Left renal cortex interstitium (tissue), 4 donors: Measurements from ENCODE around the gene CSKMT. TPM values are rescaled to one million over a fixed set of nuclear protein-coding genes. Genes with fewer than 3 reads are reported as not detected.

Experiments
- DNase-seq, 4 donors: peaks; one replicate each; pipeline ENCODE4 v3.0.0-alpha.2; 2013; ENCODE audit warnings: low read depth in 4 of 4, low spot score in 2 of 4, missing footprints in 1 of 4
- polyA plus RNA-seq, 4 donors: library from polyadenylated mRNA; unstranded; fragments of 120-200 nt; gene quantifications; one replicate each; pipeline ENCODE4 v1.2.1, GENCODE V29; 2013; ENCODE audit not compliant: insufficient read length in 4 of 4

Gene CSKMT
- polyA plus RNA-seq, 4 donors: 3.9 to 8.9 (median 6.2) TPM

GRCh38 chr11:62713343-62713742, 48.2 kb downstream of the CSKMT start:
- no peak for DNase-seq

- no peak for DNase-seq
Measured at GRCh38 chr11:62715150-62716130, 50.3 kb downstream of the CSKMT start.

GRCh38 chr11:62716206-62716605, 51.1 kb downstream of the CSKMT start:
- DNase-seq: no peak

- no peak for DNase-seq
Measured at GRCh38 chr11:62716816-62717215, 51.7 kb downstream of the CSKMT start.

Other genes starting within 250 kb of the CSKMT start
- not detected for gene SCGB1A1, start 246.3 kb upstream of the CSKMT start, polyA plus RNA-seq
- 100 to 1,000 TPM; 182 to 215 (median 196) TPM for gene AHNAK, start 118.5 kb upstream of the CSKMT start, polyA plus RNA-seq
- gene EEF1G, start 91.4 kb upstream of the CSKMT start, polyA plus RNA-seq: 1,000 to 10,000 TPM; 2,022 to 2,343 (median 2,282) TPM
- gene TUT1, start 73.8 kb upstream of the CSKMT start, polyA plus RNA-seq: 10 to 100 TPM; 19.7 to 28.5 (median 22.7) TPM
- 10 to 100 TPM; 86.4 to 99.3 (median 90.3) TPM for gene MTA2, start 63.4 kb upstream of the CSKMT start, polyA plus RNA-seq
- gene EML3, start 52.5 kb upstream of the CSKMT start, polyA plus RNA-seq: 10 to 100 TPM; 25.9 to 46.8 (median 41.2) TPM
- 1 to 10 TPM; 2.8 to 4.8 (median 4.0) TPM for gene ROM1, start 52.1 kb upstream of the CSKMT start, polyA plus RNA-seq
- gene B3GAT3, start 43.3 kb upstream of the CSKMT start, polyA plus RNA-seq: 10 to 100 TPM; 21.3 to 44.9 (median 41.3) TPM
- gene GANAB, start 18.7 kb upstream of the CSKMT start, polyA plus RNA-seq: 100 to 1,000 TPM; 373 to 393 (median 382) TPM
- 10 to 100 TPM; 18.3 to 23.9 (median 21.8) TPM for gene INTS5, start 12.0 kb upstream of the CSKMT start, polyA plus RNA-seq
- gene C11orf98, start 102 bp upstream of the CSKMT start, polyA plus RNA-seq: 10 to 100 TPM; 49.4 to 63.8 (median 57.8) TPM
- 10 to 100 TPM in 2 of 4 donors, 1 to 10 TPM in 2; 7.7 to 13.9 (median 11.1) TPM for gene UQCC3, start 6.4 kb downstream of the CSKMT start, polyA plus RNA-seq
- gene LBHD1, start 7.0 kb downstream of the CSKMT start, polyA plus RNA-seq: 10 to 100 TPM in 1 of 4 donors, 1 to 10 TPM in 3; 5.3 to 12.9 (median 9.0) TPM
- 100 to 1,000 TPM; 151 to 187 (median 174) TPM for gene UBXN1, start 13.8 kb downstream of the CSKMT start, polyA plus RNA-seq
- 1 to 10 TPM in 3 of 4 donors, under 1 TPM in 1; 0.99 to 1.3 (median 1.1) TPM for gene LRRN4CL, start 24.2 kb downstream of the CSKMT start, polyA plus RNA-seq
- 10 to 100 TPM; 64.2 to 81.1 (median 72.0) TPM for gene BSCL2, start 42.1 kb downstream of the CSKMT start, polyA plus RNA-seq
- gene GNG3, start 42.4 kb downstream of the CSKMT start, polyA plus RNA-seq: 1 to 10 TPM; 1.4 to 3.8 (median 2.4) TPM
- 10 to 100 TPM; 75.9 to 91.8 (median 81.6) TPM for gene HNRNPUL2, start 62.1 kb downstream of the CSKMT start, polyA plus RNA-seq
- 10 to 100 TPM; 35.7 to 47.7 (median 42.8) TPM for gene TTC9C, start 63.2 kb downstream of the CSKMT start, polyA plus RNA-seq
- gene ZBTB3, start 88.8 kb downstream of the CSKMT start, polyA plus RNA-seq: 1 to 10 TPM; 8.0 to 9.6 (median 8.5) TPM
- gene POLR2G, start 96.3 kb downstream of the CSKMT start, polyA plus RNA-seq: 100 to 1,000 TPM; 132 to 173 (median 146) TPM
- 10 to 100 TPM; 27.5 to 40.2 (median 37.2) TPM for gene TAF6L, start 106.1 kb downstream of the CSKMT start, polyA plus RNA-seq
- gene TMEM179B, start 122.1 kb downstream of the CSKMT start, polyA plus RNA-seq: 10 to 100 TPM; 65.7 to 71.3 (median 67.2) TPM
- gene TMEM223, start 126.7 kb downstream of the CSKMT start, polyA plus RNA-seq: 10 to 100 TPM; 25.2 to 36.2 (median 29.6) TPM
- 100 to 1,000 TPM; 108 to 134 (median 119) TPM for gene NXF1, start 140.1 kb downstream of the CSKMT start, polyA plus RNA-seq
- 10 to 100 TPM; 53.8 to 61.9 (median 56.1) TPM for gene STX5, start 166.7 kb downstream of the CSKMT start, polyA plus RNA-seq
- gene TEX54, start 167.5 kb downstream of the CSKMT start, polyA plus RNA-seq: under 1 TPM in 1 of 4 donors, not detected in 3; 0.33 TPM
- 10 to 100 TPM; 34.0 to 50.7 (median 46.2) TPM for gene WDR74, start 174.3 kb downstream of the CSKMT start, polyA plus RNA-seq
- gene SLC3A2, start 215.6 kb downstream of the CSKMT start, polyA plus RNA-seq: 100 to 1,000 TPM; 159 to 219 (median 183) TPM